Measurements from ENCODE around the gene HRAS.
A peak's percentile ranks its signal among the peaks of the same experiment; 100 is the strongest.
"Not testable (repeated sequence)": the region's sequence is repeated elsewhere in the genome, so short reads cannot be mapped to it uniquely, and the experiment has no call there.

The HRAS gene

GRCh38 chr11:532527-532985 is 2.8 kb downstream of the HRAS start:
- DNase-seq: no peak

GRCh38 chr11:531919-532526 is 3.4 kb downstream of the HRAS start:
- DNase-seq: no peak

GRCh38 chr11:530960-531831 is 4.2 kb downstream of the HRAS start:
- no peak for DNase-seq

GRCh38 chr11:529728-530411 is 5.5 kb downstream of the HRAS start:
- DNase-seq: no peak

GRCh38 chr11:528815-529727 is 6.3 kb downstream of the HRAS start:
- DNase-seq: no peak

- no peak for DNase-seq
Measured at GRCh38 chr11:528166-528814, 7.1 kb downstream of the HRAS start.

- DNase-seq: no peak
Measured at GRCh38 chr11:526192-526591, 9.2 kb downstream of the HRAS start.

GRCh38 chr11:521177-521688 is 14.1 kb downstream of the HRAS start:
- DNase-seq: no peak

- DNase-seq: no peak
Measured at GRCh38 chr11:520428-521176, 14.8 kb downstream of the HRAS start.

- DNase-seq: peak; percentile 87 to 90
Measured at GRCh38 chr11:518463-519202, 16.7 kb downstream of the HRAS start.

GRCh38 chr11:516918-517685 is 18.3 kb downstream of the HRAS start:
- not testable (repeated sequence) for DNase-seq

- DNase-seq: no peak
Measured at GRCh38 chr11:516400-516799, 19.0 kb downstream of the HRAS start.

- DNase-seq: no peak
Measured at GRCh38 chr11:515131-515530, 20.2 kb downstream of the HRAS start.

- no peak for DNase-seq
Measured at GRCh38 chr11:514606-515005, 20.8 kb downstream of the HRAS start.

GRCh38 chr11:512761-513595 is 22.4 kb downstream of the HRAS start:
- DNase-seq: no peak

GRCh38 chr11:508956-509355 is 26.4 kb downstream of the HRAS start:
- no peak for DNase-seq

- no peak for DNase-seq
Measured at GRCh38 chr11:507727-508515, 27.5 kb downstream of the HRAS start.

Data from CD4-positive, alpha-beta T cell treated with Interleukin-1 beta for 1 hour (primary cell).